Suprapubic skin (tissue), 4 donors: Measurements from ENCODE around the gene ZEB1.

Experiments
- EP300 ChIP-seq: sonication (generic); formaldehyde crosslinking; IDR thresholded peaks from one replicate; pipeline ENCODE4 v1.6.1; 2017; ENCODE audit warnings: antibody characterized with exemption
- POLR2A ChIP-seq, 2 donors: fragments of 450-650 bp; IDR thresholded peaks; one replicate each; pipeline ENCODE4 v1.6.1; 2017; ENCODE audit warnings: antibody characterized with exemption in 2 of 2, mild to moderate bottlenecking in 2 of 2, moderate library complexity in 2 of 2
- POLR2AphosphoS5 ChIP-seq, 3 donors: sonication (generic); formaldehyde crosslinking; IDR thresholded peaks; one replicate each; pipeline ENCODE4 v1.6.1; 2017; ENCODE audit warnings: antibody characterized with exemption in 3 of 3
- TF ChIP-seq, protein P1 (sequence below), 2 donors: fragments of 200-600 bp in 1 of 2; fragments of 450-650 bp in 1 of 2; sonication (generic) in 1 of 2; IDR thresholded peaks; one replicate each; pipeline ENCODE4 v1.5.1; 2016 to 2019; ENCODE audit warnings: antibody characterized with exemption in 2 of 2, mild to moderate bottlenecking in 1 of 2, moderate library complexity in 1 of 2

DNA sequence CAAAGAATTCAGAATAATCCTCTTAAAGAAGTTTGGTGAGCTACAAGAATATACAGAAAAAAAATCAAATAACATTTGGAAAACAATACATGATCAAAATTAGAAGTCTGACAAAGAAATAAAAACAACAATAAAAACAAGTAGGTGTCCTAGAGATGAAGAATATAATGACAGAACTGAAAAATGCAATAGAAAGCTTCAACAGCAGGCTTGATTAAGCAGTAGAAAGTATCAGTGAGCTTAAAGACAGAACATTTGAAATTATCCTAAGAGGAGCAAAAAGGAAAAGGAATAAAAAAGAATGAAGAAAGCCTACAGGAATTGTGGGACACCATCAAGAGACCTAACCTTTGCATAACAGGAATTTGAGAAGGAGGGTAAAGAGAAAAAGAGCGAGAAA, 238.8 kb downstream of the ZEB1 start:
- TF ChIP-seq POLR2AphosphoS5 (IDR thresholded peaks at IDR 0.05): no peak
- TF ChIP-seq, protein P1, sequence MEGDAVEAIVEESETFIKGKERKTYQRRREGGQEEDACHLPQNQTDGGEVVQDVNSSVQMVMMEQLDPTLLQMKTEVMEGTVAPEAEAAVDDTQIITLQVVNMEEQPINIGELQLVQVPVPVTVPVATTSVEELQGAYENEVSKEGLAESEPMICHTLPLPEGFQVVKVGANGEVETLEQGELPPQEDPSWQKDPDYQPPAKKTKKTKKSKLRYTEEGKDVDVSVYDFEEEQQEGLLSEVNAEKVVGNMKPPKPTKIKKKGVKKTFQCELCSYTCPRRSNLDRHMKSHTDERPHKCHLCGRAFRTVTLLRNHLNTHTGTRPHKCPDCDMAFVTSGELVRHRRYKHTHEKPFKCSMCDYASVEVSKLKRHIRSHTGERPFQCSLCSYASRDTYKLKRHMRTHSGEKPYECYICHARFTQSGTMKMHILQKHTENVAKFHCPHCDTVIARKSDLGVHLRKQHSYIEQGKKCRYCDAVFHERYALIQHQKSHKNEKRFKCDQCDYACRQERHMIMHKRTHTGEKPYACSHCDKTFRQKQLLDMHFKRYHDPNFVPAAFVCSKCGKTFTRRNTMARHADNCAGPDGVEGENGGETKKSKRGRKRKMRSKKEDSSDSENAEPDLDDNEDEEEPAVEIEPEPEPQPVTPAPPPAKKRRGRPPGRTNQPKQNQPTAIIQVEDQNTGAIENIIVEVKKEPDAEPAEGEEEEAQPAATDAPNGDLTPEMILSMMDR (IDR thresholded peaks at IDR 0.05): no peak
- TF ChIP-seq EP300: no peak
- no peak for TF ChIP-seq POLR2A (IDR thresholded peaks at IDR 0.05)
